Mesothelial cell of epicardium (in vitro differentiated cells): Measurements from ENCODE around the gene PRSS16. TPM values are rescaled to one million over a fixed set of nuclear protein-coding genes. Genes with fewer than 3 reads are reported as not detected.

ENCODE experiments used
- DNase-seq, 2 experiments: peaks; one replicate each; pipeline ENCODE4 v3.0.0; 2021; ENCODE audit warnings: low spot score in 2 of 2; ENCODE audit not compliant: unreplicated experiment in 2 of 2
- H3K27ac Mint-ChIP-seq: 2 replicates; pipeline ENCODE4 v1.8.0; 2021; ENCODE audit warnings: mixed read lengths
- H3K27me3 Mint-ChIP-seq: 2 replicates; pipeline ENCODE4 v1.8.0; 2021; ENCODE audit warnings: low read depth, mixed read lengths
- H3K36me3 Mint-ChIP-seq: 2 replicates; pipeline ENCODE4 v1.8.0; 2021; ENCODE audit warnings: mixed read lengths
- H3K4me1 Mint-ChIP-seq: 2 replicates; pipeline ENCODE4 v1.8.0; 2021; ENCODE audit warnings: mixed read lengths
- H3K4me3 Mint-ChIP-seq: 2 replicates; pipeline ENCODE4 v1.8.0; 2021; ENCODE audit warnings: mild to moderate bottlenecking, moderate library complexity, mixed read lengths
- H3K9me3 Mint-ChIP-seq: 2 replicates; pipeline ENCODE4 v1.8.0; 2021; ENCODE audit warnings: mixed read lengths
- CTCF ChIP-seq: fragments of 200-600 bp; sonication (generic); IDR thresholded peaks from one replicate; pipeline ENCODE4 v1.5.0; 2021; ENCODE audit warnings: antibody characterized with exemption; ENCODE audit not compliant: unreplicated experiment
- total RNA-seq: library from RNA; stranded (reverse); gene quantifications from 3 replicates; pipeline ENCODE4 v1.2.1, GENCODE V29; 2021

Gene PRSS16
- total RNA-seq, 1 donor from 2014 or later, result 19.1 TPM

- no peak for TF ChIP-seq CTCF
- H3K27ac Mint-ChIP-seq, result no peak overlapping the region
- peaks cover 21% of the 10 kb centered on the region for H3K4me1 Mint-ChIP-seq
- no peak for DNase-seq
- no peaks in the 10 kb centered on the region for H3K9me3 Mint-ChIP-seq
- no peaks in the 10 kb centered on the region for H3K36me3 Mint-ChIP-seq
- H3K27me3 Mint-ChIP-seq, result peaks cover 74% of the 10 kb centered on the region
- H3K4me3 Mint-ChIP-seq, result peak overlapping the region; percentile 82
Measured at GRCh38 chr6:27295301-27296079, 48.0 kb downstream of the PRSS16 start.

GRCh38 chr6:27296106-27296783 lies 48.7 kb downstream of the PRSS16 start:
- DNase-seq, result no peak
- peaks cover 15% of the 10 kb centered on the region for H3K4me1 Mint-ChIP-seq
- peaks cover 70% of the 10 kb centered on the region for H3K27me3 Mint-ChIP-seq
- H3K27ac Mint-ChIP-seq, result peak overlapping the region; percentile 48
- no peaks in the 10 kb centered on the region for H3K9me3 Mint-ChIP-seq
- H3K4me3 Mint-ChIP-seq, result peak overlapping the region; percentile 82
- no peak for TF ChIP-seq CTCF
- H3K36me3 Mint-ChIP-seq, result no peaks in the 10 kb centered on the region

- Mint-ChIP-seq H3K27me3 (peaks cover 68% of the 10 kb centered on the region), H3K4me1 (peaks cover 15% of the 10 kb centered on the region), H3K36me3 (no peaks in the 10 kb centered on the region), H3K4me3 (peak overlapping the region; percentile 57), H3K9me3 (peaks cover under 1% of the 10 kb centered on the region), H3K27ac (no peak overlapping the region)
- DNase-seq, result no peak
- no peak for TF ChIP-seq CTCF
Measured at GRCh38 chr6:27297484-27297856, 50.0 kb downstream of the PRSS16 start.

- no peak for DNase-seq
- Mint-ChIP-seq H3K4me1 (peaks cover 15% of the 10 kb centered on the region), H3K4me3 (peak overlapping the region; percentile 57), H3K27ac (no peak overlapping the region), H3K36me3 (no peaks in the 10 kb centered on the region), H3K9me3 (peaks cover 3% of the 10 kb centered on the region), H3K27me3 (peaks cover 73% of the 10 kb centered on the region)
- no peak for TF ChIP-seq CTCF
Measured at GRCh38 chr6:27297857-27298730, 50.6 kb downstream of the PRSS16 start.

GRCh38 chr6:27303613-27304272 lies 56.2 kb downstream of the PRSS16 start:
- no peaks in the 10 kb centered on the region for H3K4me1 Mint-ChIP-seq
- no peak overlapping the region for H3K4me3 Mint-ChIP-seq
- H3K9me3 Mint-ChIP-seq, result peaks cover 3% of the 10 kb centered on the region
- no peaks in the 10 kb centered on the region for H3K36me3 Mint-ChIP-seq
- DNase-seq, result no peak
- TF ChIP-seq CTCF, result no peak
- peaks cover 73% of the 10 kb centered on the region for H3K27me3 Mint-ChIP-seq
- H3K27ac Mint-ChIP-seq, result no peak overlapping the region
